ENCODE measurements around the gene ECT2.

ECT2 gene

GRCh38 chr3:172803489-172803888 lies 53.0 kb downstream of the ECT2 start:
- H4K91ac ChIP-seq (ENCODE audit: low read depth, low read length, poor library complexity) = no peak overlapping the region
- H2AK5ac ChIP-seq (ENCODE audit: low read depth, low read length) = no peak overlapping the region
- no peak overlapping the region for H2BK15ac ChIP-seq (ENCODE audit: low read length)
- no peak overlapping the region for H3K18ac ChIP-seq (ENCODE audit: low read length)
- no peak overlapping the region for H2BK5ac ChIP-seq (ENCODE audit: low read length)
- no peak overlapping the region for H2AFZ ChIP-seq (ENCODE audit: low read length)
- H2BK12ac ChIP-seq (ENCODE audit: low read length) = no peak overlapping the region
- WGBS, 2 donors (ENCODE audit: extremely low coverage in 2 of 2, insufficient read length in 2 of 2, insufficient replicate concordance in 1 of 2) = no CpG with 5 or more reads among the region's 3 CpGs
- H3K27me3 ChIP-seq (ENCODE audit: control insufficient read depth in 3 of 3, insufficient read depth in 3 of 3, low read depth in 1 of 3, low read length in 3 of 3) = no peaks in the 10 kb centered on the region
- no peak overlapping the region for H3K4me2 ChIP-seq (ENCODE audit: insufficient read depth, low read length, poor library complexity, severe bottlenecking)
- no peak overlapping the region for H4K8ac ChIP-seq (ENCODE audit: low read depth, low read length)
- peaks cover 10 to 99% of the 10 kb centered on the region in 2 donors for H3K36me3 ChIP-seq (replicated peaks in 1 of 2; ENCODE audit: control insufficient read depth in 2 of 2, insufficient read depth in 2 of 2, low read length in 2 of 2)
- peaks cover 0 to 3% of the 10 kb centered on the region in 2 donors for H3K9me3 ChIP-seq (replicated peaks in 1 of 2; ENCODE audit: control insufficient read depth in 2 of 2, insufficient read depth in 1 of 2, low read depth in 1 of 2, low read length in 2 of 2)
- DNase-seq (ENCODE audit: low spot score) = no peak
- H3K9ac ChIP-seq (ENCODE audit: low read depth, low read length, poor library complexity) = no peak overlapping the region
- H2BK120ac ChIP-seq (ENCODE audit: low read depth, low read length) = no peak overlapping the region
- H3K4me1 ChIP-seq (ENCODE audit: control insufficient read depth in 2 of 2, insufficient read depth in 1 of 2, low read depth in 1 of 2, low read length in 2 of 2) = no peaks in the 10 kb centered on the region
- H3K4me3 ChIP-seq (ENCODE audit: low read length in 2 of 2) = no peak overlapping the region
- H3K14ac ChIP-seq (ENCODE audit: low read length) = no peak overlapping the region
- H3K79me1 ChIP-seq (ENCODE audit: low read depth, low read length) = no peaks in the 10 kb centered on the region
- H3K23ac ChIP-seq (ENCODE audit: low read depth, low read length, poor library complexity) = no peak overlapping the region
- H3K4ac ChIP-seq (ENCODE audit: low read length) = no peak overlapping the region
- no peak overlapping the region for H3K27ac ChIP-seq (replicated peaks; ENCODE audit: low read length)

- Histone ChIP-seq H3K9me3 (replicated peaks in 1 of 2; ENCODE audit: control insufficient read depth in 2 of 2, insufficient read depth in 1 of 2, low read depth in 1 of 2, low read length in 2 of 2) (peaks cover 0 to 9% of the 10 kb centered on the region in 2 donors), H2BK12ac (ENCODE audit: low read length) (no peak overlapping the region), H2AFZ (ENCODE audit: low read length) (no peak overlapping the region), H3K27me3 (ENCODE audit: control insufficient read depth in 3 of 3, insufficient read depth in 3 of 3, low read depth in 1 of 3, low read length in 3 of 3) (no peaks in the 10 kb centered on the region), H3K4ac (ENCODE audit: low read length) (no peak overlapping the region), H2BK5ac (ENCODE audit: low read length) (no peak overlapping the region), H3K4me1 (ENCODE audit: control insufficient read depth in 2 of 2, insufficient read depth in 1 of 2, low read depth in 1 of 2, low read length in 2 of 2) (no peaks in the 10 kb centered on the region), H3K79me1 (ENCODE audit: low read depth, low read length) (no peaks in the 10 kb centered on the region), H3K36me3 (replicated peaks in 1 of 2; ENCODE audit: control insufficient read depth in 2 of 2, insufficient read depth in 2 of 2, low read length in 2 of 2) (peaks cover 10 to 99% of the 10 kb centered on the region in 2 donors), H3K4me3 (ENCODE audit: low read length in 2 of 2) (no peak overlapping the region), H2AK5ac (ENCODE audit: low read depth, low read length) (no peak overlapping the region), H3K23ac (ENCODE audit: low read depth, low read length, poor library complexity) (no peak overlapping the region), H4K8ac (ENCODE audit: low read depth, low read length) (no peak overlapping the region), H3K18ac (ENCODE audit: low read length) (no peak overlapping the region), H2BK120ac (ENCODE audit: low read depth, low read length) (no peak overlapping the region), H3K9ac (ENCODE audit: low read depth, low read length, poor library complexity) (no peak overlapping the region), H3K27ac (replicated peaks; ENCODE audit: low read length) (no peak overlapping the region), H3K4me2 (ENCODE audit: insufficient read depth, low read length, poor library complexity, severe bottlenecking) (no peak overlapping the region), H2BK15ac (ENCODE audit: low read length) (no peak overlapping the region), H4K91ac (ENCODE audit: low read depth, low read length, poor library complexity) (no peak overlapping the region), H3K14ac (ENCODE audit: low read length) (no peak overlapping the region)
- no peak for DNase-seq (ENCODE audit: low spot score)
- no CpG with 5 or more reads among the region's 1 CpG for WGBS, 2 donors (ENCODE audit: extremely low coverage in 2 of 2, insufficient read length in 2 of 2, insufficient replicate concordance in 1 of 2)
These were observed 53.8 kb downstream of the ECT2 start for GRCh38 chr3:172804323-172804722.

DNA sequence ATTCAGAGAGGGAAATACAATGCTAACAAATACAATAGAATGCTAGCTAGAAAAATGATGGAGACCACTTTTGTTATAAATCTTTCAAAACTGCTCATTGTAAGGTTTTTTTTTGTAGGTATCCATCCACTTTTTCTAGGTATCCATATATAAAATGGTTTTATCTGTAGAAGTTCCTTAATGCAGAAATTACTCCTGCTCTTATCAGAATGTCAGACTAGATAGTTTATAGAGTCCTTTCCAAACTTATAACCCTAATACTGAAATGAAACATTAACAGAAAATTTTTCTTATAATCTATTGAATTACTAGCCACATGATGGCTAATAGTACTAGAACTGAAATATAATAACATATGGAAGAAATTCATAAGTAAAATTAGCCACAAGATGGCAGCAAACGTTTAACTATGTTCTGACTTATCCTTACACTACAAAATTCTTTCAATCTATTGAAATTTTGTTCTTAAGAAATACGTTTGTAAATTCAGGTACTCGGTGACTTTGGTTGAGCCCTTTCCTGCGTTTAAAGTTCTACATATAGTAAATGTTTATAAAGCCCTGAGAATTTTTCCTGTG lies 58.5 kb downstream of the ECT2 start:
- Histone ChIP-seq H2AK5ac (ENCODE audit: low read depth, low read length) (no peak overlapping the region), H2AFZ (ENCODE audit: low read length) (no peak overlapping the region), H3K79me1 (ENCODE audit: low read depth, low read length) (no peaks in the 10 kb centered on the region), H3K9me3 (replicated peaks in 1 of 2; ENCODE audit: control insufficient read depth in 2 of 2, insufficient read depth in 1 of 2, low read depth in 1 of 2, low read length in 2 of 2) (peaks cover 0 to 9% of the 10 kb centered on the region in 2 donors), H2BK12ac (ENCODE audit: low read length) (no peak overlapping the region), H3K4me2 (ENCODE audit: insufficient read depth, low read length, poor library complexity, severe bottlenecking) (no peak overlapping the region), H3K27ac (replicated peaks; ENCODE audit: low read length) (no peak overlapping the region), H2BK120ac (ENCODE audit: low read depth, low read length) (no peak overlapping the region), H3K18ac (ENCODE audit: low read length) (no peak overlapping the region), H4K91ac (ENCODE audit: low read depth, low read length, poor library complexity) (no peak overlapping the region), H3K4ac (ENCODE audit: low read length) (no peak overlapping the region), H3K4me1 (ENCODE audit: control insufficient read depth in 2 of 2, insufficient read depth in 1 of 2, low read depth in 1 of 2, low read length in 2 of 2) (no peaks in the 10 kb centered on the region), H3K9ac (ENCODE audit: low read depth, low read length, poor library complexity) (no peak overlapping the region), H3K14ac (ENCODE audit: low read length) (no peak overlapping the region), H3K27me3 (ENCODE audit: control insufficient read depth in 3 of 3, insufficient read depth in 3 of 3, low read depth in 1 of 3, low read length in 3 of 3) (no peaks in the 10 kb centered on the region), H3K23ac (ENCODE audit: low read depth, low read length, poor library complexity) (no peak overlapping the region), H3K36me3 (replicated peaks in 1 of 2; ENCODE audit: control insufficient read depth in 2 of 2, insufficient read depth in 2 of 2, low read length in 2 of 2) (peaks cover 9 to 100% of the 10 kb centered on the region in 2 donors), H4K8ac (ENCODE audit: low read depth, low read length) (no peak overlapping the region), H2BK5ac (ENCODE audit: low read length) (no peak overlapping the region), H3K4me3 (ENCODE audit: low read length in 2 of 2) (no peak overlapping the region), H2BK15ac (ENCODE audit: low read length) (no peak overlapping the region)
- no peak for DNase-seq (ENCODE audit: low spot score)
- no CpG with 5 or more reads among the region's 4 CpGs for WGBS, 2 donors (ENCODE audit: extremely low coverage in 2 of 2, insufficient read length in 2 of 2, insufficient replicate concordance in 1 of 2)

- WGBS, 2 donors (ENCODE audit: extremely low coverage in 2 of 2, insufficient read length in 2 of 2, insufficient replicate concordance in 1 of 2) = 100% methylated on average over 1 of the region's 4 CpGs
- no peak overlapping the region for H3K9ac ChIP-seq (ENCODE audit: low read depth, low read length, poor library complexity)
- DNase-seq (ENCODE audit: low spot score) = no peak
- no peak overlapping the region for H3K27ac ChIP-seq (replicated peaks; ENCODE audit: low read length)
- H3K36me3 ChIP-seq (replicated peaks in 1 of 2; ENCODE audit: control insufficient read depth in 2 of 2, insufficient read depth in 2 of 2, low read length in 2 of 2) = peaks cover 13 to 100% of the 10 kb centered on the region in 2 donors
- no peak overlapping the region for H3K4me2 ChIP-seq (ENCODE audit: insufficient read depth, low read length, poor library complexity, severe bottlenecking)
- no peak overlapping the region for H4K91ac ChIP-seq (ENCODE audit: low read depth, low read length, poor library complexity)
- no peak overlapping the region for H2BK12ac ChIP-seq (ENCODE audit: low read length)
- H2AK5ac ChIP-seq (ENCODE audit: low read depth, low read length) = no peak overlapping the region
- no peak overlapping the region for H3K23ac ChIP-seq (ENCODE audit: low read depth, low read length, poor library complexity)
- no peaks in the 10 kb centered on the region for H3K79me1 ChIP-seq (ENCODE audit: low read depth, low read length)
- no peak overlapping the region for H2BK15ac ChIP-seq (ENCODE audit: low read length)
- H3K18ac ChIP-seq (ENCODE audit: low read length) = no peak overlapping the region
- H2BK120ac ChIP-seq (ENCODE audit: low read depth, low read length) = no peak overlapping the region
- H2AFZ ChIP-seq (ENCODE audit: low read length) = no peak overlapping the region
- H2BK5ac ChIP-seq (ENCODE audit: low read length) = no peak overlapping the region
- H3K27me3 ChIP-seq (ENCODE audit: control insufficient read depth in 3 of 3, insufficient read depth in 3 of 3, low read depth in 1 of 3, low read length in 3 of 3) = no peaks in the 10 kb centered on the region
- H3K9me3 ChIP-seq (replicated peaks in 1 of 2; ENCODE audit: control insufficient read depth in 2 of 2, insufficient read depth in 1 of 2, low read depth in 1 of 2, low read length in 2 of 2) = peaks cover 0 to 9% of the 10 kb centered on the region in 2 donors
- no peak overlapping the region for H4K8ac ChIP-seq (ENCODE audit: low read depth, low read length)
- H3K4ac ChIP-seq (ENCODE audit: low read length) = no peak overlapping the region
- no peak overlapping the region for H3K14ac ChIP-seq (ENCODE audit: low read length)
- no peak overlapping the region for H3K4me3 ChIP-seq (ENCODE audit: low read length in 2 of 2)
- no peaks in the 10 kb centered on the region for H3K4me1 ChIP-seq (ENCODE audit: control insufficient read depth in 2 of 2, insufficient read depth in 1 of 2, low read depth in 1 of 2, low read length in 2 of 2)
These were observed 60.6 kb downstream of the ECT2 start for GRCh38 chr3:172811099-172811498.

Data from neuronal stem cell (in vitro differentiated cells).